Panc1 (cell line): ENCODE measurements around the gene ABTB2. TPM values are rescaled to one million over a fixed set of nuclear protein-coding genes. Genes with fewer than 3 reads are reported as not detected.

Source experiments
- ATAC-seq: fragments of 200-7000 bp; cut with Tn5 transposase; 2 replicates; pipeline ENCODE4 v1.9.1; 2020; ENCODE audit warnings: mild to moderate bottlenecking, moderate library complexity
- BruUV-seq: library from RNA; stranded (reverse); fragments of 400-500 nt; replicated peaks from 2 replicates; lab custom pipeline; 2021; lab: Mats Ljungman, UMichigan
- CTCF ChIA-PET: fragments of 300-600 bp; sonication (Branson Sonifier 250); formaldehyde crosslinking; loops from one replicate; lab custom pipeline; 2022; ENCODE audit warnings: antibody characterized with exemption; lab: Charles Lee
- POLR2A ChIA-PET: fragments of 300-600 bp; sonication (Branson Sonifier 250); formaldehyde crosslinking; loops from one replicate; lab custom pipeline; 2022; ENCODE audit warnings: antibody characterized with exemption; lab: Charles Lee
- DNase-seq: peaks from one replicate; pipeline ENCODE4 v3.0.0-alpha.2; 2010; ENCODE audit warnings: low read depth, low spot score
- H3K27ac ChIP-seq: 2 replicates; pipeline ENCODE4 v1.5.1; 2011; ENCODE audit warnings: mild to moderate bottlenecking, low read length, inconsistent platforms
- H3K27me3 ChIP-seq: fragments of 200-500 bp; sonication (Bioruptor generic); 2 replicates; pipeline ENCODE4 v1.6.0; 2014; ENCODE audit warnings: low read length, inconsistent platforms; ENCODE audit not compliant: control insufficient read depth, insufficient read depth
- H3K36me3 ChIP-seq: fragments of 200-500 bp; sonication (Bioruptor generic); 2 replicates; pipeline ENCODE4 v1.5.1; 2014; ENCODE audit warnings: inconsistent platforms, mild to moderate bottlenecking, low read length, moderate library complexity; ENCODE audit not compliant: control insufficient read depth, insufficient read depth
- H3K4me1 ChIP-seq: 2 replicates; pipeline ENCODE4 v1.5.1; 2011; ENCODE audit warnings: inconsistent platforms, mild to moderate bottlenecking, low read length, moderate library complexity; ENCODE audit not compliant: control insufficient read depth, insufficient read depth
- H3K4me3 ChIP-seq, 2 experiments: 2 replicates each; pipeline ENCODE4 v1.5.1; 2011 to 2012; ENCODE audit warnings: low read depth in 2 of 2, low read length in 2 of 2, mild to moderate bottlenecking in 2 of 2, inconsistent platforms in 1 of 2, moderate library complexity in 1 of 2
- H3K9me3 ChIP-seq: fragments of 200-500 bp; sonication (Bioruptor generic); 2 replicates; pipeline ENCODE4 v1.5.1; 2014; ENCODE audit warnings: low read depth, mild to moderate bottlenecking, inconsistent platforms, low read length, moderate library complexity; ENCODE audit not compliant: control insufficient read depth, insufficient read depth
- CTCF ChIP-seq: fragments of 450-650 bp; IDR thresholded peaks from 2 replicates; pipeline ENCODE4 v1.5.1; 2017; ENCODE audit warnings: mild to moderate bottlenecking
- POLR2AphosphoS5 ChIP-seq: IDR thresholded peaks from 2 replicates; pipeline ENCODE4 v1.6.1; 2012; ENCODE audit warnings: mild to moderate bottlenecking, low read depth, low read length, moderate library complexity
- SIN3A ChIP-seq: IDR thresholded peaks from 2 replicates; pipeline ENCODE4 v1.6.1; 2012; ENCODE audit warnings: low read depth, mild to moderate bottlenecking, low read length, moderate library complexity, borderline replicate concordance; ENCODE audit not compliant: insufficient read depth
- TCF7L2 ChIP-seq: IDR thresholded peaks from 2 replicates; pipeline ENCODE4 v1.6.1; 2011; ENCODE audit warnings: mild to moderate bottlenecking, low read depth, low read length, inconsistent platforms
- in situ Hi-C: cut with HindIII; loops from 2 replicates; pipeline ENCODE4 v1.10.0; 2016; ENCODE audit warnings: low sequenced_read_pairs, low pct_unique_long_range_greater_than_20kb
- intact Hi-C: fragments of 100-400 bp; cut with micrococcal nuclease; formaldehyde crosslinking; loops from one replicate; pipeline ENCODE4 v1.10.0; 2022; ENCODE audit not compliant: unreplicated experiment
- total RNA-seq: library from RNA; stranded (reverse); gene quantifications from one replicate; pipeline ENCODE4 v1.2.1, GENCODE V29; 2021; ENCODE audit not compliant: unreplicated experiment
- TF ChIP-seq, protein P1 (sequence below), 2 experiments: IDR thresholded peaks; 2 replicates each; pipeline ENCODE4 v1.6.1; 2011 to 2012; ENCODE audit warnings: low read depth in 2 of 2, control low read depth in 1 of 2, low read length in 1 of 2, mild to moderate bottlenecking in 1 of 2, moderate library complexity in 1 of 2; ENCODE audit not compliant: insufficient read depth in 1 of 2

The ABTB2 gene
- total RNA-seq, 1 experiment from 2014 or later, result 22.7 TPM

- POLR2A ChIA-PET, result no interaction called here
- BruUV-seq, result no TSS peak
- peaks cover 58% of the 10 kb centered on the region for H3K36me3 ChIP-seq
These were observed 243.8 kb downstream of the ABTB2 start for GRCh38 chr11:34114014-34114413.

GRCh38 chr11:34111722-34112270 is 246.0 kb downstream of the ABTB2 start:
- CTCF ChIA-PET, result no interaction called here
- no TSS peak for BruUV-seq
- H3K4me1 ChIP-seq, result 0 out of 2 replicates have a peak, but pooled peaks cover 3% of the 10 kb centered on the region

More at GRCh38 chr11:34114014-34114413, 243.8 kb downstream of the ABTB2 start:
- Histone ChIP-seq H3K27me3 (no peaks in the 10 kb centered on the region), H3K27ac (no peak overlapping the region), H3K4me1 (no peaks in the 10 kb centered on the region), H3K4me3 (no peak overlapping the region), H3K9me3 (no peaks in the 10 kb centered on the region)
- DNase-seq, result no peak
- CTCF ChIA-PET, result no interaction called here
- no peak for ATAC-seq
- intact Hi-C loops (no loop called here), in situ Hi-C loops (no loop called here)
- no peak for TF ChIP-seq SIN3A
- TF ChIP-seq, protein P1, sequence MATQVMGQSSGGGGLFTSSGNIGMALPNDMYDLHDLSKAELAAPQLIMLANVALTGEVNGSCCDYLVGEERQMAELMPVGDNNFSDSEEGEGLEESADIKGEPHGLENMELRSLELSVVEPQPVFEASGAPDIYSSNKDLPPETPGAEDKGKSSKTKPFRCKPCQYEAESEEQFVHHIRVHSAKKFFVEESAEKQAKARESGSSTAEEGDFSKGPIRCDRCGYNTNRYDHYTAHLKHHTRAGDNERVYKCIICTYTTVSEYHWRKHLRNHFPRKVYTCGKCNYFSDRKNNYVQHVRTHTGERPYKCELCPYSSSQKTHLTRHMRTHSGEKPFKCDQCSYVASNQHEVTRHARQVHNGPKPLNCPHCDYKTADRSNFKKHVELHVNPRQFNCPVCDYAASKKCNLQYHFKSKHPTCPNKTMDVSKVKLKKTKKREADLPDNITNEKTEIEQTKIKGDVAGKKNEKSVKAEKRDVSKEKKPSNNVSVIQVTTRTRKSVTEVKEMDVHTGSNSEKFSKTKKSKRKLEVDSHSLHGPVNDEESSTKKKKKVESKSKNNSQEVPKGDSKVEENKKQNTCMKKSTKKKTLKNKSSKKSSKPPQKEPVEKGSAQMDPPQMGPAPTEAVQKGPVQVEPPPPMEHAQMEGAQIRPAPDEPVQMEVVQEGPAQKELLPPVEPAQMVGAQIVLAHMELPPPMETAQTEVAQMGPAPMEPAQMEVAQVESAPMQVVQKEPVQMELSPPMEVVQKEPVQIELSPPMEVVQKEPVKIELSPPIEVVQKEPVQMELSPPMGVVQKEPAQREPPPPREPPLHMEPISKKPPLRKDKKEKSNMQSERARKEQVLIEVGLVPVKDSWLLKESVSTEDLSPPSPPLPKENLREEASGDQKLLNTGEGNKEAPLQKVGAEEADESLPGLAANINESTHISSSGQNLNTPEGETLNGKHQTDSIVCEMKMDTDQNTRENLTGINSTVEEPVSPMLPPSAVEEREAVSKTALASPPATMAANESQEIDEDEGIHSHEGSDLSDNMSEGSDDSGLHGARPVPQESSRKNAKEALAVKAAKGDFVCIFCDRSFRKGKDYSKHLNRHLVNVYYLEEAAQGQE (IDR thresholded peaks at IDR 0.05; ENCODE audit: insufficient read depth in 1 of 2, low read depth in 2 of 2, low read length in 1 of 2), result no peak
- TF ChIP-seq POLR2AphosphoS5, result no peak
- no peak for TF ChIP-seq CTCF
- no peak for TF ChIP-seq TCF7L2

More at GRCh38 chr11:34111722-34112270, 246.0 kb downstream of the ABTB2 start:
- intact Hi-C loops (no loop called here), in situ Hi-C loops (no loop called here)
- H3K4me3 ChIP-seq, result no peak overlapping the region
- no peak overlapping the region for H3K27ac ChIP-seq
- H3K27me3 ChIP-seq, result no peaks in the 10 kb centered on the region
- no peak for DNase-seq
- peaks cover 46% of the 10 kb centered on the region for H3K36me3 ChIP-seq
- H3K9me3 ChIP-seq, result no peaks in the 10 kb centered on the region
- TF ChIP-seq CTCF, result no peak
- TF ChIP-seq POLR2AphosphoS5, result no peak
- TF ChIP-seq TCF7L2, result no peak
- no peak for TF ChIP-seq SIN3A
- TF ChIP-seq, protein P1 (IDR thresholded peaks at IDR 0.05; ENCODE audit: insufficient read depth in 1 of 2, low read depth in 2 of 2, low read length in 1 of 2), result no peak
- ATAC-seq, result no peak
- POLR2A ChIA-PET, result interaction anchor here (0.6 kb wide), 1 partner anchor 57 kb away, joined by 3 read pairs; no protein-coding TSS in a partner anchor
